MM.1S (cell line): Measurements from ENCODE around the gene LARP6.

Experiments
- DNase-seq: peaks from one replicate; pipeline ENCODE4 v3.0.0-alpha.2; 2015
- H2AFZ ChIP-seq: fragments of 300-600 bp; sonication (generic); 2 replicates; pipeline ENCODE4 v1.6.0; 2016; ENCODE audit warnings: antibody characterized with exemption, low read length
- H3F3A ChIP-seq: fragments of 300-600 bp; sonication (generic); 2 replicates; pipeline ENCODE4 v1.6.1; 2016; ENCODE audit warnings: mild to moderate bottlenecking, antibody characterized with exemption, low read length, moderate library complexity, mixed read lengths; ENCODE audit not compliant: insufficient read depth
- H3K27ac ChIP-seq: fragments of 300-600 bp; sonication (generic); 2 replicates; pipeline ENCODE4 v1.5.1; 2016; ENCODE audit warnings: mild to moderate bottlenecking, low read length
- H3K27me3 ChIP-seq: fragments of 300-600 bp; sonication (generic); replicated peaks from 2 replicates; pipeline ENCODE4 v1.6.0; 2016; ENCODE audit warnings: low read length; ENCODE audit not compliant: insufficient read depth
- H3K36me3 ChIP-seq: fragments of 300-600 bp; sonication (generic); replicated peaks from 2 replicates; pipeline ENCODE4 v1.6.1; 2016; ENCODE audit warnings: mild to moderate bottlenecking, low read length, mixed read lengths; ENCODE audit not compliant: insufficient read depth
- H3K4me1 ChIP-seq: fragments of 300-600 bp; sonication (generic); 2 replicates; pipeline ENCODE4 v1.6.1; 2016; ENCODE audit warnings: low read length, mixed read lengths
- H3K4me2 ChIP-seq: fragments of 300-600 bp; sonication (generic); 2 replicates; pipeline ENCODE4 v1.6.0; 2016; ENCODE audit warnings: low read depth, low read length
- H3K4me3 ChIP-seq: fragments of 300-600 bp; sonication (generic); 2 replicates; pipeline ENCODE4 v1.5.1; 2016; ENCODE audit warnings: low read length, mixed read lengths
- H3K79me2 ChIP-seq: fragments of 300-600 bp; sonication (generic); 2 replicates; pipeline ENCODE4 v1.6.1; 2016; ENCODE audit warnings: mixed run types, low read length, mixed read lengths
- H3K9ac ChIP-seq: fragments of 300-600 bp; sonication (generic); 2 replicates; pipeline ENCODE4 v1.6.1; 2016; ENCODE audit warnings: low read length, mixed read lengths
- H3K9me2 ChIP-seq: fragments of 300-600 bp; sonication (generic); replicated peaks from 2 replicates; pipeline ENCODE4 v1.6.1; 2016; ENCODE audit warnings: mild to moderate bottlenecking, low read length, mixed read lengths; ENCODE audit not compliant: insufficient read depth
- H3K9me3 ChIP-seq: fragments of 300-600 bp; sonication (generic); replicated peaks from 2 replicates; pipeline ENCODE4 v1.6.1; 2016; ENCODE audit warnings: mild to moderate bottlenecking, low read length, mixed read lengths; ENCODE audit not compliant: insufficient read depth
- H4K20me1 ChIP-seq: fragments of 300-600 bp; sonication (generic); 2 replicates; pipeline ENCODE4 v1.6.1; 2016; ENCODE audit warnings: mild to moderate bottlenecking, low read length, moderate library complexity, mixed read lengths; ENCODE audit not compliant: insufficient read depth
- CTCF ChIP-seq: fragments of 300-600 bp; sonication (generic); IDR thresholded peaks from 2 replicates; pipeline ENCODE4 v1.5.1; 2016; ENCODE audit warnings: antibody characterized with exemption, low read length, mixed read lengths
- EZH2 ChIP-seq: fragments of 300-600 bp; sonication (generic); optimal IDR thresholded peaks from 2 replicates; pipeline ENCODE3; 2017; ENCODE audit warnings: low read depth, mild to moderate bottlenecking, antibody characterized with exemption, low read length, mixed read lengths
- EZH2phosphoT487 ChIP-seq: fragments of 300-600 bp; sonication (generic); IDR thresholded peaks from 2 replicates; pipeline ENCODE4 v1.6.1; 2018; ENCODE audit warnings: antibody characterized with exemption, low read length

The LARP6 gene

GRCh38 chr15:70827721-70828120, 26.2 kb downstream of the LARP6 start:
- Histone ChIP-seq H3K4me3 (no peak overlapping the region), H3K4me1 (no peaks in the 10 kb centered on the region), H3K9me3 (no peaks in the 10 kb centered on the region), H3K27me3 (no peaks in the 10 kb centered on the region), H3K9me2 (no peaks in the 10 kb centered on the region), H4K20me1 (no peaks in the 10 kb centered on the region), H3F3A (no peaks in the 10 kb centered on the region), H3K79me2 (no peaks in the 10 kb centered on the region), H3K4me2 (no peak overlapping the region), H3K9ac (no peak overlapping the region), H3K27ac (no peak overlapping the region), H2AFZ (no peak overlapping the region), H3K36me3 (no peaks in the 10 kb centered on the region)
- DNase-seq: no peak
- TF ChIP-seq EZH2phosphoT487 (no peak), EZH2 (no peak), CTCF (no peak)

GRCh38 chr15:70826634-70827033, 27.3 kb downstream of the LARP6 start:
- H4K20me1 ChIP-seq: no peaks in the 10 kb centered on the region
- H3K9me3 ChIP-seq: no peaks in the 10 kb centered on the region
- no peak overlapping the region for H3K4me2 ChIP-seq
- H3F3A ChIP-seq: no peaks in the 10 kb centered on the region
- no peak overlapping the region for H2AFZ ChIP-seq
- DNase-seq: no peak
- H3K4me3 ChIP-seq: no peak overlapping the region
- H3K9ac ChIP-seq: no peak overlapping the region
- H3K79me2 ChIP-seq: no peaks in the 10 kb centered on the region
- no peak overlapping the region for H3K27ac ChIP-seq
- H3K36me3 ChIP-seq: no peaks in the 10 kb centered on the region
- TF ChIP-seq EZH2: no peak
- no peak for TF ChIP-seq EZH2phosphoT487
- TF ChIP-seq CTCF: no peak
- no peaks in the 10 kb centered on the region for H3K4me1 ChIP-seq
- no peaks in the 10 kb centered on the region for H3K27me3 ChIP-seq
- H3K9me2 ChIP-seq: no peaks in the 10 kb centered on the region

- no peak for TF ChIP-seq EZH2
- TF ChIP-seq EZH2phosphoT487: no peak
- TF ChIP-seq CTCF: no peak
- no peak overlapping the region for H2AFZ ChIP-seq
These were observed 28.1 kb downstream of the LARP6 start for GRCh38 chr15:70825841-70826240.

More at GRCh38 chr15:70825841-70826240, 28.1 kb downstream of the LARP6 start:
- H3K27me3 ChIP-seq: no peaks in the 10 kb centered on the region
- no peaks in the 10 kb centered on the region for H3K9me2 ChIP-seq
- no peak overlapping the region for H3K9ac ChIP-seq
- H3K4me2 ChIP-seq: no peak overlapping the region
- no peak for DNase-seq
- H3K4me1 ChIP-seq: no peaks in the 10 kb centered on the region
- H3F3A ChIP-seq: no peaks in the 10 kb centered on the region
- no peak overlapping the region for H3K4me3 ChIP-seq
- H4K20me1 ChIP-seq: no peaks in the 10 kb centered on the region
- H3K9me3 ChIP-seq: no peaks in the 10 kb centered on the region
- H3K36me3 ChIP-seq: no peaks in the 10 kb centered on the region
- H3K27ac ChIP-seq: no peak overlapping the region
- H3K79me2 ChIP-seq: no peaks in the 10 kb centered on the region
